Measurements from ENCODE around the gene MTF2. TPM values are rescaled to one million over a fixed set of nuclear protein-coding genes. Genes with fewer than 3 reads are reported as not detected.

Gene MTF2
- total RNA-seq, 1 donor from 2014 or later = 33.2 TPM

DNA sequence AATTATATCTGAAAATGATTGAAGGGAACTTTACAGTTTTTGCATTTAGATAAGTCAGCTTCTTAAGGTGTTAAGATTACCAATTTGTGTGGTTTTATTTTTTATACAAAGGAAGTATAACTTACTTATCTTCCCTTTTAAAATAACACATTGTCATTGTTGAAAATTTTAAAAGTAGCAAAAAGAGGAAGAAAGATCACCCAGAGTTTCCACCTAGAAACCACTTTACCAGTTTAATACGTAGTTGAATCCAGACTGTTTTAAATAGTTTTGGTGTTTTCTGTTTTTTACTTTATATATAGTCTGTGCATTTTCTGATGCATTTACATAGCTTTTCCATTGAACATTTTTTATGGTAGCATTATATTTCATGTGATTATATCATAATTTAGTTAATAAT lies 107.6 kb downstream of the MTF2 start:
- DNase-seq (ENCODE audit: low spot score) = no peak

Other genes starting within 250 kb of the MTF2 start
- gene RPL5, start 247.2 kb upstream of the MTF2 start, total RNA-seq = 964 TPM
- gene DIPK1A, start 117.8 kb upstream of the MTF2 start, total RNA-seq = 8.9 TPM
- gene TMED5, start 101.1 kb downstream of the MTF2 start, total RNA-seq = 44.6 TPM
- 3.8 TPM for gene CCDC18, start 101.4 kb downstream of the MTF2 start, total RNA-seq